ENCODE results near the gene ZNF438.

DNA sequence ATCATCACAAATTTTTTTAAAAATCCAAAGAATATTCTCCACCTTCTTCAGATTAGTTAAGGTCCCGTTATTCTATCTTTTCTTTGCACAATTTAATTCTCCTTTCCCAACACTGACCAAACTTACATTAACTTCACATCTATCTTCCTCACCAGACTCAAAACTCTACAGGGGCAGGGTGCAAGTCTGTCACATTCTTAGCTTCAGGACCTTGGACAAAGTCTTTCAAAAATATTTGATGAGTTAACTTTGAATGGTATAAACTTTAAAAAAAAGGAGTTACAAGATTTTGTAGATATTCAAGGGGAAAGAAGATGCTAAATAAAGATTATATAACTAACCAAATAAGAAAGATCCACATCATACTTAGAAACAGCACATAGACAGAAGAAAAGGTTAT is 132.7 kb downstream of the ZNF438 start:
- TF ChIP-seq PHB2 (IDR thresholded peaks at IDR 0.05; ENCODE audit: partially characterized antibody) (no peak), CREM (IDR thresholded peaks at IDR 0.05) (no peak), CREM (CRISPR knock-in tag; IDR thresholded peaks at IDR 0.05) (no peak), SIN3A (IDR thresholded peaks at IDR 0.05; ENCODE audit: borderline replicate concordance, low read depth, low read length) (no peak), ZNF251 (CRISPR knock-in tag; IDR thresholded peaks at IDR 0.05) (no peak), POLR2AphosphoS2 (IDR thresholded peaks at IDR 0.05; ENCODE audit: low read depth, low read length) (no peak)

All from HepG2 (cell line).